DOHH2 (cell line): ENCODE data around the gene HCN4.

Source experiments
- H3F3A ChIP-seq: fragments of 200-600 bp; sonication (generic), shearing (Covaris generic); 2 replicates; pipeline ENCODE4 v1.6.0; 2016; ENCODE audit warnings: antibody characterized with exemption, mild to moderate bottlenecking; ENCODE audit not compliant: control insufficient read depth, insufficient read depth
- H3K27ac ChIP-seq: fragments of 200-600 bp; sonication (generic); 2 replicates; pipeline ENCODE4 v1.5.1; 2014; ENCODE audit warnings: low read depth, mild to moderate bottlenecking, low read length, moderate library complexity
- H3K27me3 ChIP-seq: fragments of 200-600 bp; sonication (generic); 2 replicates; pipeline ENCODE4 v1.6.1; 2014; ENCODE audit warnings: mild to moderate bottlenecking, low read length, mixed read lengths; ENCODE audit not compliant: control insufficient read depth
- H3K36me3 ChIP-seq: fragments of 200-600 bp; sonication (generic); 2 replicates; pipeline ENCODE4 v1.6.1; 2014; ENCODE audit warnings: mild to moderate bottlenecking, low read length, moderate library complexity, mixed read lengths; ENCODE audit not compliant: control insufficient read depth
- H3K4me1 ChIP-seq: fragments of 200-600 bp; sonication (generic); 2 replicates; pipeline ENCODE4 v1.6.1; 2014; ENCODE audit warnings: mild to moderate bottlenecking, low read length, mixed read lengths; ENCODE audit not compliant: control insufficient read depth
- H3K4me2 ChIP-seq: fragments of 200-600 bp; sonication (generic); 2 replicates; pipeline ENCODE4 v1.6.0; 2014; ENCODE audit warnings: mild to moderate bottlenecking, low read length, moderate library complexity
- H3K4me3 ChIP-seq: fragments of 200-600 bp; sonication (generic); 2 replicates; pipeline ENCODE4 v1.5.1; 2014; ENCODE audit warnings: mild to moderate bottlenecking, low read length, mixed read lengths
- H3K79me2 ChIP-seq: fragments of 200-600 bp; sonication (generic); 2 replicates; pipeline ENCODE4 v1.6.1; 2014; ENCODE audit warnings: mild to moderate bottlenecking, low read length, mixed read lengths; ENCODE audit not compliant: control insufficient read depth
- H3K9me2 ChIP-seq: fragments of 200-600 bp; sonication (generic); replicated peaks from 2 replicates; pipeline ENCODE4 v1.6.1; 2014; ENCODE audit warnings: mild to moderate bottlenecking, low read length, mixed read lengths; ENCODE audit not compliant: control insufficient read depth
- H3K9me3 ChIP-seq: fragments of 200-600 bp; sonication (generic); 2 replicates; pipeline ENCODE4 v1.6.1; 2014; ENCODE audit warnings: antibody characterized with exemption, low read length, mixed read lengths; ENCODE audit not compliant: control insufficient read depth, insufficient read depth
- H4K20me1 ChIP-seq: fragments of 200-600 bp; sonication (generic); 2 replicates; pipeline ENCODE4 v1.6.0; 2014; ENCODE audit warnings: low read depth, mild to moderate bottlenecking, antibody characterized with exemption, low read length, moderate library complexity; ENCODE audit not compliant: control insufficient read depth, insufficient read depth
- EZH2phosphoT487 ChIP-seq: fragments of 200-600 bp; sonication (generic); IDR thresholded peaks from 2 replicates; pipeline ENCODE4 v1.6.1; 2017; ENCODE audit warnings: borderline replicate concordance, mild to moderate bottlenecking, antibody characterized with exemption, low read length, moderate library complexity, mixed read lengths
- TF ChIP-seq, protein P1 (sequence below): fragments of 200-600 bp; sonication (generic); IDR thresholded peaks from one replicate; pipeline ENCODE4 v1.5.1; 2014; ENCODE audit warnings: antibody characterized with exemption, mild to moderate bottlenecking, low read depth, low read length; ENCODE audit not compliant: poor library complexity, severe bottlenecking

The HCN4 gene

GRCh38 chr15:73329501-73330200 lies 39.1 kb downstream of the HCN4 start:
- Histone ChIP-seq H3K9me2 (no peaks in the 10 kb centered on the region), H3K9me3 (no peaks in the 10 kb centered on the region), H3K4me3 (no peak overlapping the region), H3K79me2 (no peaks in the 10 kb centered on the region), H3K4me1 (no peaks in the 10 kb centered on the region), H3K4me2 (no peak overlapping the region), H3F3A (no peaks in the 10 kb centered on the region), H3K36me3 (no peaks in the 10 kb centered on the region), H3K27ac (no peak overlapping the region), H3K27me3 (no peaks in the 10 kb centered on the region), H4K20me1 (no peaks in the 10 kb centered on the region)
- TF ChIP-seq, protein P1, sequence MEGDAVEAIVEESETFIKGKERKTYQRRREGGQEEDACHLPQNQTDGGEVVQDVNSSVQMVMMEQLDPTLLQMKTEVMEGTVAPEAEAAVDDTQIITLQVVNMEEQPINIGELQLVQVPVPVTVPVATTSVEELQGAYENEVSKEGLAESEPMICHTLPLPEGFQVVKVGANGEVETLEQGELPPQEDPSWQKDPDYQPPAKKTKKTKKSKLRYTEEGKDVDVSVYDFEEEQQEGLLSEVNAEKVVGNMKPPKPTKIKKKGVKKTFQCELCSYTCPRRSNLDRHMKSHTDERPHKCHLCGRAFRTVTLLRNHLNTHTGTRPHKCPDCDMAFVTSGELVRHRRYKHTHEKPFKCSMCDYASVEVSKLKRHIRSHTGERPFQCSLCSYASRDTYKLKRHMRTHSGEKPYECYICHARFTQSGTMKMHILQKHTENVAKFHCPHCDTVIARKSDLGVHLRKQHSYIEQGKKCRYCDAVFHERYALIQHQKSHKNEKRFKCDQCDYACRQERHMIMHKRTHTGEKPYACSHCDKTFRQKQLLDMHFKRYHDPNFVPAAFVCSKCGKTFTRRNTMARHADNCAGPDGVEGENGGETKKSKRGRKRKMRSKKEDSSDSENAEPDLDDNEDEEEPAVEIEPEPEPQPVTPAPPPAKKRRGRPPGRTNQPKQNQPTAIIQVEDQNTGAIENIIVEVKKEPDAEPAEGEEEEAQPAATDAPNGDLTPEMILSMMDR = no peak
- no peak for TF ChIP-seq EZH2phosphoT487

DNA sequence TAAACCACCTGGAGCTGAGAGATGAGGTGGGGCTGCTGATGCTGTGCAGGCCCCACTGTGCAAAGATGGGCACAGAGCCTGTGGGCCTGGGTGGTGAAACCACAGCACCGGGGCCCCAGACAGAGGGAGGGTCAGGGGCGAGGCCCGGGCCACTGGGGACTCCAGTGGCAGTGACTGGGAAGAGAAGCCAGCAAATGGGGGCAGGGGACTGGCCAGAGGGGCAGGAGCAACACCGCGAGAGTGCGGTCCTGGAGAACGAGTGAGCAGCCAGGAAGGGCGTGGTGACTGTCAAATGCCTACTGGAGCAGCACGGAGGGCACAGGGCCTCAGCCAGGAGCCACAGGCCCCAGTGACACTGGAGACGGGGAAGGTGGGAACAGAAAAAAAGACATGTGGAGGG lies 39.8 kb downstream of the HCN4 start:
- no peak overlapping the region for H3K4me3 ChIP-seq
- no peaks in the 10 kb centered on the region for H3K27me3 ChIP-seq
- H3K36me3 ChIP-seq = no peaks in the 10 kb centered on the region
- no peaks in the 10 kb centered on the region for H4K20me1 ChIP-seq
- no peaks in the 10 kb centered on the region for H3K9me3 ChIP-seq
- TF ChIP-seq EZH2phosphoT487 = no peak
- TF ChIP-seq, protein P1 = no peak
- H3K27ac ChIP-seq = no peak overlapping the region
- no peak overlapping the region for H3K4me2 ChIP-seq
- no peaks in the 10 kb centered on the region for H3F3A ChIP-seq
- H3K79me2 ChIP-seq = no peaks in the 10 kb centered on the region
- no peaks in the 10 kb centered on the region for H3K9me2 ChIP-seq
- H3K4me1 ChIP-seq = no peaks in the 10 kb centered on the region

- no peaks in the 10 kb centered on the region for H3F3A ChIP-seq
- no peaks in the 10 kb centered on the region for H3K36me3 ChIP-seq
- no peaks in the 10 kb centered on the region for H3K9me2 ChIP-seq
- no peaks in the 10 kb centered on the region for H3K79me2 ChIP-seq
- H3K4me2 ChIP-seq = no peak overlapping the region
- H3K27me3 ChIP-seq = no peaks in the 10 kb centered on the region
- H3K27ac ChIP-seq = no peak overlapping the region
- H3K4me3 ChIP-seq = no peak overlapping the region
- no peaks in the 10 kb centered on the region for H4K20me1 ChIP-seq
- TF ChIP-seq, protein P1 = no peak
- no peak for TF ChIP-seq EZH2phosphoT487
- H3K4me1 ChIP-seq = no peaks in the 10 kb centered on the region
- no peaks in the 10 kb centered on the region for H3K9me3 ChIP-seq
These were observed 40.5 kb downstream of the HCN4 start for GRCh38 chr15:73328149-73328820.
